ENCODE results near the gene LTB4R2. TPM values are rescaled to one million over a fixed set of nuclear protein-coding genes. Genes with fewer than 3 reads are reported as not detected.

Gene LTB4R2
- total RNA-seq, 1 experiment from 2014 or later: 6.9 TPM

GRCh38 chr14:24277606-24278321, 32.2 kb upstream of the LTB4R2 start:
- no peak for DNase-seq (ENCODE audit: low read depth)

- no peak for DNase-seq (ENCODE audit: low read depth)
Measured at GRCh38 chr14:24278424-24278823, 31.5 kb upstream of the LTB4R2 start.

GRCh38 chr14:24279301-24280186, 30.4 kb upstream of the LTB4R2 start:
- DNase-seq (ENCODE audit: low read depth): peak; percentile 46

GRCh38 chr14:24280797-24281460, 29.0 kb upstream of the LTB4R2 start:
- DNase-seq (ENCODE audit: low read depth): no peak

GRCh38 chr14:24281636-24282035, 28.3 kb upstream of the LTB4R2 start:
- DNase-seq (ENCODE audit: low read depth): no peak

- DNase-seq (ENCODE audit: low read depth): no peak
Measured at GRCh38 chr14:24282736-24283135, 27.2 kb upstream of the LTB4R2 start.

GRCh38 chr14:24283796-24284460, 26.0 kb upstream of the LTB4R2 start:
- no peak for DNase-seq (ENCODE audit: low read depth)

GRCh38 chr14:24284501-24285035, 25.4 kb upstream of the LTB4R2 start:
- no peak for DNase-seq (ENCODE audit: low read depth)

GRCh38 chr14:24285351-24285750, 24.6 kb upstream of the LTB4R2 start:
- no peak for DNase-seq (ENCODE audit: low read depth)

GRCh38 chr14:24286996-24287395, 22.9 kb upstream of the LTB4R2 start:
- DNase-seq (ENCODE audit: low read depth): no peak

GRCh38 chr14:24289649-24290280, 20.2 kb upstream of the LTB4R2 start:
- DNase-seq (ENCODE audit: low read depth): no peak

GRCh38 chr14:24290746-24291145, 19.2 kb upstream of the LTB4R2 start:
- no peak for DNase-seq (ENCODE audit: low read depth)

- no peak for DNase-seq (ENCODE audit: low read depth)
Measured at GRCh38 chr14:24291446-24292117, 18.4 kb upstream of the LTB4R2 start.

GRCh38 chr14:24292118-24292807, 17.7 kb upstream of the LTB4R2 start:
- no peak for DNase-seq (ENCODE audit: low read depth)

GRCh38 chr14:24293525-24293924, 16.4 kb upstream of the LTB4R2 start:
- DNase-seq (ENCODE audit: low read depth): no peak

- peak; percentile 94 for DNase-seq (ENCODE audit: low read depth)
Measured at GRCh38 chr14:24296341-24297157, 13.4 kb upstream of the LTB4R2 start.

- DNase-seq (ENCODE audit: low read depth): peak; percentile 32
Measured at GRCh38 chr14:24297190-24297964, 12.6 kb upstream of the LTB4R2 start.

GRCh38 chr14:24298892-24299254, 11.1 kb upstream of the LTB4R2 start:
- peak; percentile 85 for DNase-seq (ENCODE audit: low read depth)
